Measurements from ENCODE around the gene NIPAL1. TPM values are rescaled to one million over a fixed set of nuclear protein-coding genes. Genes with fewer than 3 reads are reported as not detected.

Gene NIPAL1
- total and polyA plus RNA-seq, 2 donors (not counting 3 experiments of a cell fraction or from before 2014, with no cell fraction given) = 0.36 to 1.7 TPM

DNA sequence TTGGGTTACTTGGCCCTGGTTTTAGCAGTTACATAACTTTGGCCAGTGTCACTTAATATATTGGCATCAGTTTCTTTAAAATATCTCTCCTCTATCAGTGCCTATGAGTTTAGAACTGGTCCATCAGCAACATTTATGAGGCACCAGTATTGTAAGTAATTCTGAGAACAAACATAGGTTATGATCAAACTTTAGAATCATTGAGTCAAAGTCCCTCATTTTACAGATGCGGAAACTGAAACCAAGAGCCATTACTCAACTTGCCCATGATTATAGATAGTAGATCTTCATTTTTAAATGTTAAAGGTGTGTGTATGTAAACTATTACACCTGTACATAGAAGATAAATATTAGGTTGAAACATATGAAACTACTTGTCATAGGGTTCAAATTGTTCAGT lies 4.5 kb downstream of the NIPAL1 start:
- no peak overlapping the region for H3K4me2 ChIP-seq (ENCODE audit: insufficient read depth, low read length)
- ChIA-PET POLR2A (no interaction called here), CTCF (no interaction called here)
- no peak overlapping the region for H2AFZ ChIP-seq (ENCODE audit: low read depth, low read length)
- no TSS peak for BruUV-seq (replicated peaks)
- FAIRE-seq = no peak
- H3K4me3 ChIP-seq (replicated peaks in 1 of 3; ENCODE audit: insufficient read depth in 1 of 3, low read depth in 1 of 3, low read length in 3 of 3) = no peak overlapping the region
- no peaks in the 10 kb centered on the region for H3K36me3 ChIP-seq (ENCODE audit: control insufficient read depth in 2 of 2, extremely low read depth in 1 of 2, insufficient read depth in 2 of 2, low read length in 2 of 2)
- H3K9me1 ChIP-seq (replicated peaks; ENCODE audit: control insufficient read depth, extremely low read depth, insufficient read depth, low read length) = no peaks in the 10 kb centered on the region
- H3K27me3 ChIP-seq (ENCODE audit: control insufficient read depth in 2 of 2, insufficient read depth in 2 of 2, low read length in 2 of 2) = peaks cover 0 to 4% of the 10 kb centered on the region in 2 experiments
- TF ChIP-seq JUN (IDR thresholded peaks at IDR 0.05; ENCODE audit: borderline replicate concordance, insufficient read depth, insufficient read length, low read depth) (no peak), FOS (IDR thresholded peaks at IDR 0.05; ENCODE audit: borderline replicate concordance, insufficient read depth, low read length) (no peak), EZH2 (IDR thresholded peaks at IDR 0.05; ENCODE audit: borderline replicate concordance, low read depth, low read length, severe bottlenecking) (no peak), POLR2A (IDR thresholded peaks at IDR 0.05; ENCODE audit: low read depth, low read length) (no peak), GATA2 (IDR thresholded peaks at IDR 0.05; ENCODE audit: insufficient read depth, insufficient read length, low read depth, low read length) (no peak), MYC (IDR thresholded peaks at IDR 0.05; ENCODE audit: low read depth, low read length) (no peak), POLR2AphosphoS5 (IDR thresholded peaks at IDR 0.05; ENCODE audit: insufficient read depth, low read depth, low read length) (no peak)
- TF ChIP-seq, protein P1, sequence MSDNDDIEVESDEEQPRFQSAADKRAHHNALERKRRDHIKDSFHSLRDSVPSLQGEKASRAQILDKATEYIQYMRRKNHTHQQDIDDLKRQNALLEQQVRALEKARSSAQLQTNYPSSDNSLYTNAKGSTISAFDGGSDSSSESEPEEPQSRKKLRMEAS (IDR thresholded peaks at IDR 0.05; ENCODE audit: insufficient read depth, insufficient read length) = no peak
- TF ChIP-seq, protein P2, sequence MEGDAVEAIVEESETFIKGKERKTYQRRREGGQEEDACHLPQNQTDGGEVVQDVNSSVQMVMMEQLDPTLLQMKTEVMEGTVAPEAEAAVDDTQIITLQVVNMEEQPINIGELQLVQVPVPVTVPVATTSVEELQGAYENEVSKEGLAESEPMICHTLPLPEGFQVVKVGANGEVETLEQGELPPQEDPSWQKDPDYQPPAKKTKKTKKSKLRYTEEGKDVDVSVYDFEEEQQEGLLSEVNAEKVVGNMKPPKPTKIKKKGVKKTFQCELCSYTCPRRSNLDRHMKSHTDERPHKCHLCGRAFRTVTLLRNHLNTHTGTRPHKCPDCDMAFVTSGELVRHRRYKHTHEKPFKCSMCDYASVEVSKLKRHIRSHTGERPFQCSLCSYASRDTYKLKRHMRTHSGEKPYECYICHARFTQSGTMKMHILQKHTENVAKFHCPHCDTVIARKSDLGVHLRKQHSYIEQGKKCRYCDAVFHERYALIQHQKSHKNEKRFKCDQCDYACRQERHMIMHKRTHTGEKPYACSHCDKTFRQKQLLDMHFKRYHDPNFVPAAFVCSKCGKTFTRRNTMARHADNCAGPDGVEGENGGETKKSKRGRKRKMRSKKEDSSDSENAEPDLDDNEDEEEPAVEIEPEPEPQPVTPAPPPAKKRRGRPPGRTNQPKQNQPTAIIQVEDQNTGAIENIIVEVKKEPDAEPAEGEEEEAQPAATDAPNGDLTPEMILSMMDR (IDR thresholded peaks at IDR 0.05; ENCODE audit: extremely low read depth in 1 of 2, insufficient read depth in 1 of 2, low read depth in 1 of 2, low read length in 2 of 2) = no peak
- no peak overlapping the region for H3K9ac ChIP-seq (replicated peaks; ENCODE audit: extremely low read depth, insufficient read depth, low read length)
- DNase-seq (ENCODE audit: low read depth, low spot score) = no peak
- intact Hi-C loops (cut with micrococcal nuclease) (no loop called here), dilution Hi-C loops (cut with MboI; ENCODE audit: extremely low pct_ligation_motif_present, low sequenced_read_pairs) (no loop called here)
- no peaks in the 10 kb centered on the region for H3K79me2 ChIP-seq (ENCODE audit: control insufficient read depth, insufficient read depth, low read length)
- H3K4me1 ChIP-seq (ENCODE audit: control insufficient read depth, extremely low read depth, insufficient read depth, low read length) = peaks cover 7% of the 10 kb centered on the region
- H4K20me1 ChIP-seq (replicated peaks; ENCODE audit: control insufficient read depth, extremely low read depth, insufficient read depth, low read length) = no peaks in the 10 kb centered on the region
- no peaks in the 10 kb centered on the region for H3K9me3 ChIP-seq (replicated peaks; ENCODE audit: control insufficient read depth, insufficient read depth, low read length)
- H3K27ac ChIP-seq (ENCODE audit: insufficient read depth, low read depth, low read length) = no peak overlapping the region
